Panc1 (cell line): ENCODE data around the gene CAMTA2.

ENCODE experiments used
- REST ChIP-seq, 2 experiments: IDR thresholded peaks; 2 replicates each; pipeline ENCODE4 v1.6.1; 2011 to 2012; ENCODE audit warnings: low read depth in 2 of 2, control low read depth in 1 of 2, low read length in 1 of 2, mild to moderate bottlenecking in 1 of 2, moderate library complexity in 1 of 2; ENCODE audit not compliant: insufficient read depth in 1 of 2
- SIN3A ChIP-seq: IDR thresholded peaks from 2 replicates; pipeline ENCODE4 v1.6.1; 2012; ENCODE audit warnings: low read depth, mild to moderate bottlenecking, low read length, moderate library complexity, borderline replicate concordance; ENCODE audit not compliant: insufficient read depth
- TCF7L2 ChIP-seq: IDR thresholded peaks from 2 replicates; pipeline ENCODE4 v1.6.1; 2011; ENCODE audit warnings: mild to moderate bottlenecking, low read depth, low read length, inconsistent platforms
- TF ChIP-seq, protein P1 (sequence below): fragments of 450-650 bp; IDR thresholded peaks from 2 replicates; pipeline ENCODE4 v1.5.1; 2017; ENCODE audit warnings: mild to moderate bottlenecking

- TF ChIP-seq SIN3A (peak; percentile 92; the same call in 1 of the 2 replicates), REST (IDR thresholded peaks at IDR 0.05; ENCODE audit: insufficient read depth in 1 of 2, low read depth in 2 of 2, low read length in 1 of 2) (no peak), TCF7L2 (peak; percentile 48; the same call in 1 of the 2 replicates)
- TF ChIP-seq, protein P1, sequence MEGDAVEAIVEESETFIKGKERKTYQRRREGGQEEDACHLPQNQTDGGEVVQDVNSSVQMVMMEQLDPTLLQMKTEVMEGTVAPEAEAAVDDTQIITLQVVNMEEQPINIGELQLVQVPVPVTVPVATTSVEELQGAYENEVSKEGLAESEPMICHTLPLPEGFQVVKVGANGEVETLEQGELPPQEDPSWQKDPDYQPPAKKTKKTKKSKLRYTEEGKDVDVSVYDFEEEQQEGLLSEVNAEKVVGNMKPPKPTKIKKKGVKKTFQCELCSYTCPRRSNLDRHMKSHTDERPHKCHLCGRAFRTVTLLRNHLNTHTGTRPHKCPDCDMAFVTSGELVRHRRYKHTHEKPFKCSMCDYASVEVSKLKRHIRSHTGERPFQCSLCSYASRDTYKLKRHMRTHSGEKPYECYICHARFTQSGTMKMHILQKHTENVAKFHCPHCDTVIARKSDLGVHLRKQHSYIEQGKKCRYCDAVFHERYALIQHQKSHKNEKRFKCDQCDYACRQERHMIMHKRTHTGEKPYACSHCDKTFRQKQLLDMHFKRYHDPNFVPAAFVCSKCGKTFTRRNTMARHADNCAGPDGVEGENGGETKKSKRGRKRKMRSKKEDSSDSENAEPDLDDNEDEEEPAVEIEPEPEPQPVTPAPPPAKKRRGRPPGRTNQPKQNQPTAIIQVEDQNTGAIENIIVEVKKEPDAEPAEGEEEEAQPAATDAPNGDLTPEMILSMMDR = no peak
Observed at GRCh38 chr17:4939796-4940554, 47.5 kb downstream of the CAMTA2 start, which contains the start of the genes RNF167 and SLC25A11.
